GM12874 (cell line): ENCODE measurements around the gene MTMR2.

Experiments
- CTCF ChIP-seq: IDR thresholded peaks from 2 replicates; pipeline ENCODE4 v1.5.1; 2011; ENCODE audit warnings: low read depth, mild to moderate bottlenecking, control low read depth, low read length, moderate library complexity; ENCODE audit not compliant: insufficient read depth

The MTMR2 gene

DNA sequence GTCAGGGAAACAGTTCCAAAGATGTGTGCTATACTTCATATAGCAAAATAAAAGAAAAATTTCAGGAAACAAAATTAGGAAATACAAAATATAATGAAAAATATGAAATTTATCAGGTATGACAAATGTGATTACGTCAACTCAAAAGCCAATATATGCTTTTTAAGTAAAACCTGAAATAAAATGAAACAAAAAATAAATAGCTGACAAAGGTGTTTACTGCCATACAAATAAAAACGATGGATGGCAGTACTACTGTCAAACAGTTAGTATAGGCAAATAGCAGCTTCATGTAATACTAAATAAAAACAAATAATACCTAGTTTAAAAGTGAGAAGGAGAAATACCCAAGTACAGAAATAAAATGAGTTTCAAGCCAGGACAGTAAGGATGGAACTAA is 119.9 kb downstream of the MTMR2 start:
- TF ChIP-seq CTCF, result no peak

DNA sequence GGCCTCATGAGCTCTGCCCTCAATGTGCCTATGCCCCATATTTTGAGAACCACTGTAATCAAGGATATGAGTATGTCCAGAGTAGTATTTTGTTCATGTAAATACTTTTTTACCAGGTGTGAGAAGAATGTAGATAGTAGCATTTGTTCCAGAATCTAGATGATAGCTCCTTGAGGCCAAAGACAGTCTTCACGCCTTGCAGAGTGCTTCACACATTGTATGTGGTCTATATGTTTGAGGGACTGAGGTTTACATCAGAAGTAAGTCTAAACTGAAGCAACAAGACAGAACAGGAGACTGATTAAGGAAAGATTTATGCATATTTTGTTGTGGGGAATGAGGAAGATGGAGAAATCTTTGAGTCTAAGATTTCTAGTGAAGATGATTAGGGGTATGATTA is 121.1 kb downstream of the MTMR2 start:
- TF ChIP-seq CTCF, result no peak

DNA sequence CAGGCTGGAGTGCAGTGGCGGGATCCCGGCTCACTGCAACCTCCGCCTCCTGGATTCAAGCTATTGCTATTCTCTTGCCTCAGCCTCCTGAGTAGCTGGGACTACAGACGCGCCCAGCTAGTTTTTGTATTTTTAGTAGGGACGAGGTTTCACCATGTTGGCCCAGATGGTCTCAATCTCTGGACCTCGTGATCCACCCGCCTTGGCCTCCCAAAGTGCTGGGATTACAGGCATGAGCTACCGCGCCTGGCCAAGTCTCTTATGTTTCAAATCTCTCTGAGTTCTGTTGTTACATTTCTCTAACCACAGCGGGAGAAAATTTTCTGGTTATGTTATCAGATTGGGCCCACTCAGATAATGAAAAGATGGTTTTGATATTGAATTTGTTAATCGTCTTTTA is 123.5 kb downstream of the MTMR2 start:
- no peak for TF ChIP-seq CTCF

- TF ChIP-seq CTCF, result no peak
These were observed 124.4 kb downstream of the MTMR2 start for GRCh38 chr11:95799546-95799945.

DNA sequence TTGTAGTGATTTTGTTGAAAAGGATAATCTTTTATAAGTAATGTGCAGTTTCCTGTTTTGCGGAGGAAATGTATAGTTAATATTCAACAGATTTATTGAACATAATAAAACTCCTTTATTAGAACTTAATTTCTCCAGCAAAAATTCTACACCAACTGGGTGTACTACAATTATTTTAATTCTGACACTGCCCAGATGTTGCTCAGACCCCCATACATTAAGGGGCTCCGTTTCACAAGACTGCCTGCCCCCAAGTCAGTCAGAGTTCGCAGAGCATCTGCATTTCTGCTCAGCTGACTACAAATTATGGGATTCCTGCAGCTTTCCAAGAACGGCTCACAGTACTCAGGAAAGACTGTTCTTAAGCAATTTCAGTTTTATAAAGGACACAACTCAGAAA is 127.4 kb downstream of the MTMR2 start:
- no peak for TF ChIP-seq CTCF

DNA sequence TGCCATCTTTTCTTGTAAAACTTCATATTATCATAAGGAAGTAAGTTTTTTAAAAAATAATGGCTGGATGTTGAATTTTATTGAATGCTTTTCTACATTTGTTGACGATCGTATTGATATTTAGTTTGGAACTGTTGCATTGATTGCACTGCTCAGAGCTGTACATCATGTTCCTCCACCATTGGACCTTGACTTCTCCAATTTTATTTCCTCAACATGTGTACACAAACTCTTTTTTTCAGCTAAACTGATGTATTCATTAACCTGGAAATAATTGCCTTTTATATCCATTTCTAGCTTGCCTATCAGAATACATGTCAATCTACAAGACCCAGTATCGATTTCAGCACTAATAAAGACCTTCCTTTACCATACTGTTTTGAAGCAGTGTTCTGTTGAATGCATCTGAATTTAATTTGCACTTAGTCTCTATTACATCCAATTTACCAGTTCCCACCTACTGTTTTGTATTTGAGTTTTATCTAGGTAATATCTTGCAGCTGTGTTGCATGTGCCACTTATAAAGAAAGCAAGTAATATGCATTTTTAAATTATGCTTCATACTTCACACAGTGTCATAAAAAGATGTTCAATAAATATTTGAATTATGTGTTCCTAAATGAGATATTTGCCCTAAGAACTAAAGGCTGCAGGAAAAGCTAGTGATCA is 128.1 kb downstream of the MTMR2 start:
- TF ChIP-seq CTCF, result no peak

DNA sequence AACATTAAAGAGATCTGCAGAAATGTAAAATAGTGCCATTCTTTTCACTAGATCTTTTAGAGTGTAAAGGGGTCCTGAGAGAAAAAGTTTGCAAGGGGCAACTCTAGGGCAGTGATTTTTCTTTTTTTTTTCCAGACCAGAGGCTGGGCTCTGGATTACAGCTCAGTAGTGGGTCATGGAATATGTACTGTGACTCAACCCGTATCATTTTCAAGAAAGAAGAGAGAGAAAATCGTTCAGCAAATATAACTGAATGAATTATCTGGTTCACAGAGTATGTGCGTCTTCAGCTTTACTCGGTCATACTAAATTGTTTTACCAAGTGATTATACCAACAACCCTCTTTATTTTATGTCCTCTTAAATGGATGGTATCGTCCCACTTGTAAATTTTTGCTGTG is 129.8 kb downstream of the MTMR2 start:
- no peak for TF ChIP-seq CTCF

- no peak for TF ChIP-seq CTCF
These were observed 130.8 kb downstream of the MTMR2 start for GRCh38 chr11:95793116-95793515.
